GM21576 (cell line): Measurements from ENCODE around the gene UBA52.
A peak's percentile ranks its signal among the peaks of the same experiment; 100 is the strongest.

Source experiments
- ATAC-seq: cut with Tn5 transposase; IDR thresholded peaks from one replicate; pipeline ENCODE4 v1.9.1; 2021; ENCODE audit warnings: mild to moderate bottlenecking, moderate library complexity; ENCODE audit not compliant: unreplicated experiment

Gene UBA52

DNA sequence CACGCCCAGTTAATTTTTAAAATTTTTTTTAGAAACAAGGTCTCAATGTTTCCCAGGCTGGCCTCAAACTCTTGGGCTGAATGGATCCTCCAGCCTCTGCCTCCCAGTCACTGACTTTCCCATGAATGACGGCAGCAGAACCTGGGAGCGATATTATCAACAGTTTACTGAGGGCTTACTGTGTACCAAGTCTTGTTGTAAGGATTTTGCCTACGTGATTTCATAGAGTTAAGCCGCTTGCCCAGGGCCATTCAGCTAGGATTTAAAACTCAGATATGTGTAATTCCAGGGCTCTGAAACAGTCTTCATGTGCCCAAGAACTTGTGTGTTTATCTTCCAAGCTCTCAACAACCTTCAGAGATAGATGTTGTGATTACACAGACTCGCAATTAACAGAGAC lies 20.0 kb upstream of the UBA52 start:
- no peak for ATAC-seq

DNA sequence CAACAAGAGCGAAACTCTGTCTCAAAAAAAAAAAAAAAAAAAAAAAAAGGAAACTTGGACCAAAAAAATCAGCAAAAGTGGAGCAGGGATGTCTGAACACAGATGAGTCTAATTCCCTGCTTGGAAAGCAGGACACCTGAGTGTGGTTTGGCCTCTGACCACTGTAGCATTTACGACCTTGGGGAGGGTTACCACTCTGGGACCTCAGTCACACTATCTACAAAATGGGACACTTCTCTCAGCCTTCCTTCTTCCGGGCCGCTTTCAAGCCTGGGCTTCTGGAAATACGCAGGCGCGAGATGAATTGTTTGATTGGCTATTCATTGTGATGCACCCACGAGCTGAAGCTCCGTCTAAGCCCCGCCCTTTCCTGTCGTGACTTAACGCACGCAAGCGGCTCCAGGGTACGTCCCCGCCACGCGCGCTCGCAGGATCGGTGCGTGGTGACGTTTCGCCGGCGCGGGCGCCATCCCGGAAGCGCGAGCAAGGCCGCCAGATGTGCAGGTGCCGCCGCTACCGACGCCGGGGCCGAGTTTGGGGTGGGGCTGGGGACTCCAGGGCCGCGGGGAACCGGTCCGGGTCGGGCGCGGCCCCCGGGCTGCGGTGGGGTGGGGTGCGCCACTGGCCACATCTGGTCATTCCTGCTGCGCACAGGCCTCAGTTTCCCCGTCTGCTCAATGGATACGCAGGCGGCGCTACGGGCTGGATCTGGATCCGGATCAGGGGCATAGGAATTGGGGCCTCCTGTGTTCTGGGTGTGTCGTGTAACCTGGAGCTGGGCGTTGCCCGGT lies 14.1 kb upstream of the UBA52 start, which contains the start of gene KXD1:
Gene KXD1 (plus strand): TSS at position 460 of the 791 bp plus-strand sequence. CDS start 4,187 bp downstream, outside the sequence.
- ATAC-seq = peak; percentile 84

DNA sequence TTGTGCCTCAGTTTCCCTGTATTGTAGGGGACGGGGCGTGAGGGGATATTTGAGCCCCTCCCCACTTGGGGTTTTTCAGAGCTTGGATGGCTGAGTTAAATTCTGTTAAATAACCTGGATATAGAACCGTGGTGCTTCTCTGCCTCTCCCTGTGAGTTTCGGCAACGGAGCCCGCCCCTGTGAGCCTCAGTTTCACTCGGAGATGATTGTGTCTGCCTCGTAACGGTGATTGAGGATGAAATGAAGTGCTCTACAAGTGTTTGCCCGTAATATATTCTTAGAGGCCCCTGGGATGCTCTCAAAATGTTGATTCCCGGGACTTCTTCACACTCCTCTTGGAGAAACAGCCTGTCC lies 13.5 kb upstream of the UBA52 start:
- peak; percentile 9 for ATAC-seq

- no peak for ATAC-seq
Observed at GRCh38 chr19:18558604-18559003, 13.1 kb upstream of the UBA52 start.

GRCh38 chr19:18559685-18560084 lies 12.0 kb upstream of the UBA52 start:
- no peak for ATAC-seq

DNA sequence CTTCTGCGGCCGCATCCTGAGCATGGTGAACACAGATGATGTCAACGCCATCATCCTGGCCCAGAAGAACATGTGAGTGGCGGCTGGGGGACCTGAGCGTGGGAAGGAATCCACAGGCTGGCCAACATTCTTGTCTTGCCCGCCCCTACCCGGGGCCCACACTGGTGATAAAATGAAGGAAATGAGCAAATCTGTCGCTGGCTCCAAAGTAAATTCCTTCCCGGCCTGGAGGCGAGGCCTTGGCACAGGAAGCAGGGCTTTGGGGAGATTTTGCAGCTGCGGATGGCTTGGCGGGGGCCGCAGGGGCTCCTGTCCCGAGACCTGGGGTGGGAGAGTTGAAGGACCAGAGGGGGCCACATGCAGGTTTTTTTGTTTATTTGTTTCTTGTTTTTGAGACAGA lies 9.6 kb upstream of the UBA52 start:
- no peak for ATAC-seq

GRCh38 chr19:18566953-18567352 lies 4.7 kb upstream of the UBA52 start:
- ATAC-seq = no peak

- ATAC-seq = no peak
Observed at GRCh38 chr19:18568367-18568766, 3.3 kb upstream of the UBA52 start.

DNA sequence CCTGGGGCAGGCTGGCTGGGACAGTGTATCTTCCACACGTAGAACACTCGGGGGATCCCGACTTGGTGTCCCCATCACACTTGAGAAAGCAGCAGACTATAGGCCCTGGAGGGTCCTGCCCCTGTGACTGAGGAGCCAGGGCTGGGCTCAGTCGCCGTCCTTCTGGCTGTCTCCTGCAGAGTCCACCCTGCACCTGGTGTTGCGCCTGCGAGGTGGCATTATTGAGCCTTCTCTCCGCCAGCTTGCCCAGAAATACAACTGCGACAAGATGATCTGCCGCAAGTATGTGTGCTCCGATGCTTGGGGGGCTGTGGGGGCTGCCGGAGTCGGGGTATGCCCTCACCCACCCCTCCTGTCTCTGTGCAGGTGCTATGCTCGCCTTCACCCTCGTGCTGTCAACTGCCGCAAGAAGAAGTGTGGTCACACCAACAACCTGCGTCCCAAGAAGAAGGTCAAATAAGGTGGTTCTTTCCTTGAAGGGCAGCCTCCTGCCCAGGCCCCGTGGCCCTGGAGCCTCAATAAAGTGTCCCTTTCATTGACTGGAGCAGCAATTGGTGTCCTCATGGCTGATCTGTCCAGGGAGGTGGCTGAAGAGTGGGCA lies 3.1 kb downstream of the UBA52 start:
- ATAC-seq = no peak

DNA sequence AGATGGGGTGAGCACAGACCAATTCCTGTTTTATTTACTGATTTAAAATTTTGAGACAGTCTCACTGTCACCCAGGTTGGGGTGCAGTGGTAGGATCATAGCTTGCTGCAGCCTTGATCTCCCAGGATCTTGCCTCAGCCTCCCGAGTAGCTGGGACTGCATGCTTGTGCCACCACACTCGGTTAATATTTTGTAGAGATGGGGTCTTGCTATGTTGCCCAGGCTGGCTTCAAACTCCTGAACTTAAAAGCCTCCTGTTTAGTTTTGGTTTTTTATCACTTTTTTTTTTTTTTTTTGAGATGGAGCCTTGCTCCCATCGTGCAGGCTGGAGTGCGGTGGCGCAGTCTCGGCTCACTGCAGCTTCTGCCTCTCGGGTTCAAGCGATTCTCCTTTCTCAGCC lies 4.7 kb downstream of the UBA52 start:
- ATAC-seq = no peak

DNA sequence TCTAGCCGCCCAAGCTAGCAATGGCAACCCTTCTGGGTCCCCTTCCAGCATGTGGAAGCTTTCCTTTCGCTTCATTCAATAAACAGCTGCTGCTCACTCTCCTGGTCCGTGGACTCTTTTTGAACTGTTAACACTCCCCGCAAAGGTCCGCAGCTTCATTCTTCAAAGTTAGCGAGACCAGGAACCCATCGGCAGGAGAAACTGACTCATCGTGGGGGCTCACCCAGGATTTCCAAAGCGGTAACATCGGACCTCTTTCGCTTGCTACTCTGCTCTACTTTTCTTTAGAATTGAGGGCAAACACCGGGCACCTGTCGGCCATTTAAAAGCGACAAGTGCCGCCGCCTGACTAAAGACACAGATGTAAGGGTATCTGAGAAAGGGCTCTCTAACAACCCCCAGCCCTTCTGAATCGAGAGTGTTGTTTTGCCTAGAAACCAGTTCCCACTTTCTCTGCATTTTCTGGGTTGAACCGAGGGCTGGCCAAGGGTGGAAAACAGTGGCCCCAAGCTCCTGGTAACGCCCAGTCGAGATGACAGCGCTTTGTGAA lies 5.8 kb downstream of the UBA52 start:
- no peak for ATAC-seq

- no peak for ATAC-seq
Observed at GRCh38 chr19:18580311-18580710, 8.7 kb downstream of the UBA52 start.

GRCh38 chr19:18586306-18586705 lies 14.6 kb downstream of the UBA52 start:
- no peak for ATAC-seq

GRCh38 chr19:18587561-18587960 lies 15.9 kb downstream of the UBA52 start:
- no peak for ATAC-seq

DNA sequence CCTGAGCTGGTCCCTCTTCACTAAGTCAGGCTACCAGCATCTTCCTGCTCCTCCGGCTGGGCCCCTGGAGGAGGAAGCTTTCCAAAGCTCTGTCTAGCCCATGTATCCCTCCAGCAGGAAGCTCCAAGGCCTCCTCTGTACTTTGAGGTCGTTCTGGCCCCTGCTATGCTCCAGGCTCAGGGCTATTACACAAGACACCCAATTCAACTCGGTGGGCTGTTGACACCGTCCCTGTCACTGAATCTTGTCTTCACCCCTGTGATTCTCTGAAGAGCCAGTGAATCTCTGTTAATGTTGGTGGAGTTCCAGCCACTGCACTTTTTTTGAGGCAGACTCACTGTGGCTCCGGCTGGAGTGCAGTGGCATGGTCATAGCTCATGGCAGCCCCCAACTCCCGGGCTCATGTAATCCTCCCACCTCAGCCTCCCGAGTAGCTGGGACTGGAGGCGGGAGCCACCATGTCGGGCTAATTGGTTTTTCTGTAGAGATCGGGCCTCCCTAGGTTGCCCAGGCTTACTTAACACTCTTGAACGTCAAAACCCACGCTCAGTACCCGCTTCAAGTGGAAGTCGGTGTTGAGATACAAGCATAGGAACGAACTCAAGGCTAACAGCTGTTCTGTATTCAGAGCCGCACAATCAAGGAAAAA lies 16.4 kb downstream of the UBA52 start:
- no peak for ATAC-seq

DNA sequence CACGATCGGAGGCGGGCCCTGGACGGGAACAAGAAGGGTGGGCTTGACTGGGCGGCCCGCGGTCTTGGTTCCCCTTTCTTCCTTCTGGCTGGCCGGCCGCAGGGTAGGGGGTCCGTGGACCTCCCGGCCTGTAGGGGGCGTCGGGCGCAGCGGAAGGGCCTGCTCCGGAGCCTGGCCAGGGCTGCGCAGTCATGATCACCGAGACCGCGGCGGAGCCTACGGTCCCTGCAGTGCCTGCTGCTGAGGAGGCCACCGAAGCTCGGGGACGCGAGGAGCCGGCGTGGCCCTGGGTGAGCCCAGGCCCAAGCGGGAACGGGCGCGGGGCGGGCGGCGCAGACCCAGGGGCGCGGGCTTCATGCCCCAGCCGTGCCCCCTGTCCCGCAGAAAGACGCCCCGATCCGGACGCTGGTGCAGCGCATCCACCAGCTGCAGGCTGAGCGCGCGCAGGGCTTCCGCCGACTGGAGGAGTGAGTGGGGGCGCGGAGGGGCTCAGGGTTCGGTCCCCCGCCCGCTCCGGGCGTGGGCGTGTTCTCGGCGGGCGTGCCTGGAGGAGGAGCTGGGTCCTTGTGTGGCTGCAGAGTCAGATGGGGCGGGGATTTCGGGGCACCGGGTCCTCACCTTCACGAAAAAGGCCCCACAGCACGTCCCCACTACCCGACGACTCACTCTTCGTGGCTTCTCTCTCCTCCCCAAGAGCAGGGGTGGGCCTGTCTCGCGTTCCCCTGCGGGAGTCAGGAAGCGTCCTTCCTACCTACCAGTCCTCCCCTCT lies 17.1 kb downstream of the UBA52 start, which contains the start of gene REX1BD:
Gene REX1BD (plus strand): TSS at position 188 of the 769 bp plus-strand sequence. CDS start 4 bp downstream, at position 192.
- ATAC-seq = peak; percentile 72

DNA sequence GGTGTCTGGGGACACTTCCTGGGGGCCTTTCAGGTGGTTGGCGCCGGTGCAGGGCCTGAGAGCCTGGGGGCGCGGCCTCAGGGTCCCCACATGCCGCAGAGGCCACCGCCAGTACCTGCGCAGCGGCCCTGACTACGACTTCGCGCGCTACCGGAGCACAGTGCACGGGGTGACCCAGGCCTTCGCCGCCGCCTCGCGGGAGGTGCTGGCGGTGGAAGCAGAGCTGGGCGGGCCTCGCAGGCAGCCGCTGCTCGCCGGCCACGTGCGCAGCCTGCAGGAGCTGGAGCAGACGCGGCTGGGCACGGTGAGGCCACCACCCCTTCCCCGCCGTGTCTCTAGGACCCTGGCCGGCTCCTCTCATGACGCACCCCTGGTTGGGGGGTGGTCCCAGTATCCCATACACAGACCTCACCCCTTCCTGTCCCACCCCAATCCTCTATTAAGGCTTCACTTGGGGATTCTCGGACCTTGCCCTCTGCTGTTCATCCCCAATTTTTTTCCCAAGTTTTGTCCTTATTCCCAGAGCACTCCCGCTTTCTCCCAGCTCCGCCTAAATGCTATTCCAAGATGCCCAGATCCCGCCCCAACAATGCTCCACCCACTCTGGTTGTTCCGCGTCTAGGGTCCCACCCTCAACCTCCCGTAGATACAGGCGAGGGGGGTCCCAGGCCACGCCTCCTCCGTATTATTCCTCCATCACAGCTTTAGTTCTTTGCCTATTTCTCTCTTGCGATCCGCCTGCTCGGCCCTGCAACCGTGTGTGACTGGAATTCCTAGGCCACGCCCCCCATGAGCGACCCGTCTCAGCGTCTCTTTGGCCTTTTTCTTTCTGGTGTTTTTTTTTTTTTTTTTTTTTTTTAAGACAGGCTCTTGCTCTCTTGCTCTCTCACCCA lies 18.0 kb downstream of the UBA52 start:
- ATAC-seq = peak; percentile 36

DNA sequence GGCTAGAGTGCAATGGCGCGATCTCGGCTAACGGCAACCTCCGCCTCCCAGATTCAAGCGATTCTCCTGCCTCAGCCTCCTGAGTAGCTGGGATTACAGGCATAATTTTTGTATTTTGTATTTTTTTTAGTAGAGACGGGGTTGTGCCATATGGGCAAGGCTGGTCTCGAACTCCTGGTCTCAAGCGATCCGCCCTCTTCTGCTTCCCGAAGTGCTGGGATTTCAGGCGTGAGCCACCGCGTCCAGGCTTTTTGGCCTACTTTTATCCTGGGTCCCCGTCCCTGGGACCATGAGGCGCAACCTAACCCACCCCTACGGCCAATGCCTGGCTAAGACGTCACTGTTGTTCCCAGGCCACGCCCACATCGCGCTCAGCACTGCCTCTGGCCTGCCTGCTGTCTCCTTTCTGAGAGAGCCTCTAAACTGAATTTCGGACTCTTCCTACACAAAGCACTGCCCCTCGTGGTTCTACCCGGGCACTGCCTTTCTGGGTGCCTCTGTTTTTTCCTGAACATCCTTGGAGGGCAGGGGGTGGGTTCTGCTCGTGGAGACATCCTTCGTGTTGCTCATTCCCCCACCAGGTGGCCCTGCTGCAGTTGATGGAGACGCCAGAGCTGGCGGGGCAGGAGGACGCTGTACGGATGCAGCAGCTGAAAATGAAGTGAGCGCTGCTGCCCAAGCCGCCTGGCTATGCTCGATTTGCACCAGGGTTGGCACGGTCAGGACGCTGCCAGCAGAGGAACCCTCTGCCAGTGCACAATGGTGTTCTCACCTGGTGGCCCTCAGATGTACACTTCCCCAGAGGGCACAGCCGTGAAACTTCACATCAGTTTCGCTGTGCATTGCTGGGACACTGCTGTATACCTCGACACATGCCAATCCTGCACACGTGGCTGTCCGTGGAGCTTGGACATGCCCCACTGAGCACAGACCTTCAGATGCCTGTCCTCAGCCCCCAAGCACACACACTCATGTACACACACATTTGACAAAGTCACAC lies 18.9 kb downstream of the UBA52 start:
- ATAC-seq = no peak
